Endometrium (tissue), 2 donors: ENCODE results near the gene SNTA1.
"Not testable (repeated sequence)": the region's sequence is repeated elsewhere in the genome, so short reads cannot be mapped to it uniquely, and the experiment has no call there.

Source experiments
- FAIRE-seq: peaks from 2 replicates; lab custom pipeline; 2012; peaks lifted over from hg19 to GRCh38; lab: Jason Lieb, UNC
- donor health status: control.
- donor health status: control.

SNTA1 gene

DNA sequence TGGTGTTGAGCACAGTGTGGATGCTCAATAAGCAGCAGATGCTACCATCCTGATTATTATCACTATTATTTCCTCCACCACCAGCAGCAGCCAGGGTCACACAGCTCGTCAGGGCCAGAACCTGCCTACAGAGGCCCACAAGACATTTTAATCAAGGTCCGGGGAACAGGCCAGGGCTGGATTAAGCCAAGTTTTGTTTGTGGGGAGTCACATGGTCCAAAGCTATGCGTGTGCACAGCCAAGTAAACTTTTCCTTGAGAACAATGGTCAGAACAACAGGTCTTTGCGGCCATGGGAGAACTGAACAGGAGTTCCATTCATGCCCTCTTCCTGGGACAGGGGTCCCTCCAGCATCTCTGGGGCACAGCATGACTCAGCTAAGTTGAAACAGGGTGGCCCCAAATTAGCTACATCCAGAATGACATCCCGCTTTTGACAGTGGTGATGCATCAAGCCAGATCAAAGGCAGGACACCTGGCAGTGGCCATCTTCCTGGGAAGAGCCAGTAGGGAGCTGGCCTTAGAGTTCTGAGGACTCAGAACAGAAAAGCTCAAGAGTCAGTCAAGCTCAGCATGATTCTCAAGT lies 11.7 kb downstream of the SNTA1 start:
- no peak for FAIRE-seq

DNA sequence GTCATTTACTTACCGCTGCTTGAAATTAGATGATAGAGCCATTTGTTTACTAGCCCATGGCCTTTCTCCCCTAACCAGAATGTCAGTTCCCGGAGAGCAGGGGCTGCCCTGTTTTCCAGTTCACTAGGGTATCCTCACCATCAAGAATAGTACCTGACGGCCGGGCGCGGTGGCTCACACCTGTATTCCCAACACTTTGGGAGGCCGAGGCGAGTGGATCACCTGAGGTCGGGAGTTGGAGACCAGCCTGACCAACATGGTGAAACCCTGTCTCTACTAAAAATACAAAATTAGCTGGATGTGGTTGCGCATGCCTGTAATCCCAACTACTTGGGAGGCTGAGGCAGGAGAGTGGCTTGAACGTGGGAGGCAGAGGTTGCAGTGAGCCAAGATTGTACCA lies 19.7 kb downstream of the SNTA1 start:
- not testable (repeated sequence) for FAIRE-seq

DNA sequence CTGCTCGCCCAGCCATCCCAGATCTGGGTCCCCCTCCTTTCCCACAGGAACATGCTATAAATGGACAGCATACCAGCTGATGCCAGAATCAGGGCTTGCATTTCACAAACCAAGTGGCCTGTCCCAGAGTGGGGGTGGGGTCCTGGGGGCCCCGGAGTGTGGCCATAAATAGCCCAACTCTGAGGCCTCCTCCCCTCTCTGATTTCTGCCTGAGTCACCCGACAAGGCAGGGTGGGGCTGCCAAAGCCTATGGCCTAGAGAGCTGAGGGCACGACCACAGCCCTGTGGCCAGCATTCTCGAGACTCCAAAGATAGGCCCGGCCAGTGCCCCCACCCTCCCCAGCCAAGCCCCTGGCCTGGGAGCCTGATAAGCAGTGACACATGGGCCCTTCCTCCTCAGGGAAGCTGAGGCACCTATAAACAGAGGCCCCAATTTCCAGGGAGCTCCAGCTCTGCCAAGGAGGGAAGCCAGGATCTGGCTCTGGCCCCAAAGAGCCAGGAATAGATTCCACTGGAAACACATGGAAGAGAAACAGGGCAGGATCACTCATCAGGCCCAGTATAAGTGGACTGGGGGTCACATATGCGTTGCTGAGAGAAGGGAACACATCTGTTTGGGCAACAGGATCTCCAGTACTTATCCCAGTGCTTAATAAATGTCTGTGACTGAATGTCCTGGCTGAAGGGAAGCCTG lies 20.3 kb downstream of the SNTA1 start:
- no peak for FAIRE-seq

DNA sequence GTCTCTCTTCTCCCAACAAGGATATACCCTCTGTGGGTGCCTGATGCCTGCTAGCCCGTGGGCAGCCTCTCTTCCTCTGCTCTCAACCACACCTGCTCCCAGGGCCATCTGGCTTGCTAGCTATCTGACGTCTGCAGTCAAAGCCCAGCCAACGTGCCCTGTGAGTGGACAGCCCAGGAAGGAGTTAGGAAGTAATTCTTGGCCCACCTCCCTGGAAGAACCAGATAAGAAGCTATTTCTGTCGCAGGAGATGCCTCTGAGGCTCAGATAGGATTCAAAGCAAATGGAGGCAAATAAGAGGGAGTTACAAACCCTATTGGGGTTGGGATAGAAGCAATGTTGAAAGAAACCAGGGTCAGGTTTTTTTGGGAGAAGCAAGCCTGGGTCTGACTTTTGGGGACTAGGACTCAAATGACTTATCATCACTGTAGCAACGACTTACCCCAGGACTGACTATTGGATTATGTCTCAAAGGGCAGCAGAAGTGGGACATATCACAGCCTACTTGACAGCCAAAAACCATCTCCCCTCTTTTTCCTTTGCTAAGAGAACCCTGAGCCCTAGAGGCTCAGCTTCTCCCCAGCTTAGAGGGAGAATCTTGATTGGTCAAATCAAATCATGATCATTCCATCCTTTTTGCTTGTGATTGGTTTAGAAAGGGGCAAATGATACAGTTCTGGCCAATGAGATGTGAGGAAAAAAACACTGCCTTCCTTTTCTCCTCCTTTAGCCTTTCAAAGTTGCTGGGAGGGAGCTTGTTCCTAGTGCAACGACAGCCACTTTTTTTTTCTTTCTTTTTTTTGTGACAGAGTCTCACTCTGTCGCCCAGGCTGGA lies 24.2 kb downstream of the SNTA1 start:
- no peak for FAIRE-seq

DNA sequence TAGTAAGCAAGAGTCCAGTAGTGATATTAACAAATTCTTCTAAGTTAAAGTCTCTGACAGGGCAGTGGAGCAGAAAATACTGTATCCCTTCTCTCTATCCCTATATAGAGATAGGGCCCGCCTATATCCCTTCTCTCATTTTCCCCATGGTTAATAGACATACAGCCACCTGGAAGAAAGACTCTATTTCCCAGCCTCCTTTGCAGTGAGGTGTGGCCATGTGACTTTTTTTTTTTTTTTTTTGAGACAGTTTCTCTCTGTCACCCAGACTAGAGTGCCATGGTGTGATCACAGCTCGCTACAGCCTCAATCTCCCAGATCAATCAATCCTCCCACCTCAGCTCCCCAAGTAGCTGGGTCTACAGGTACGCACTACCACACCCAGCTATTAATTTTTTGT lies 25.5 kb downstream of the SNTA1 start:
- no peak for FAIRE-seq

DNA sequence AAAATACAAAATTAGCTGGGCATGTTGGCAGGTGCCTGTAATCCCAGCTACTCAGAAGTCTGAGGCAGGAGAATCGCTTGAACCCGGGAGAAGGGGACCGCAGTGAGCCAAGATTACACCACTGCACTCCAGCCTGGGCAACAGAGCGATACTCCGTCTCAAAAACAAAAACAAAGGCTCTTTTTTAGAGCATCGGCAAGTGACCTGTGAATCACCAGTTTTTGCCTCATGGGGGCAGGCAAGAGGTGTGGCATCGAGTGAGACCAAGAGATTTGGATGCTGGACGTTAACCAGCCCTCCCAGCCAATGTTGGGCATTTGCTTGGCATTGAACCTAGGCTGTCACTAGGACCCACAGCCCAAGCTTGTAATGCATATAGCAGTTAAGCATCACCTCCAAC lies 27.6 kb downstream of the SNTA1 start:
- no peak for FAIRE-seq

GRCh38 chr20:33412484-33412838 lies 31.1 kb downstream of the SNTA1 start:
- FAIRE-seq = no peak

GRCh38 chr20:33411711-33412483 lies 31.7 kb downstream of the SNTA1 start:
- FAIRE-seq = no peak

DNA sequence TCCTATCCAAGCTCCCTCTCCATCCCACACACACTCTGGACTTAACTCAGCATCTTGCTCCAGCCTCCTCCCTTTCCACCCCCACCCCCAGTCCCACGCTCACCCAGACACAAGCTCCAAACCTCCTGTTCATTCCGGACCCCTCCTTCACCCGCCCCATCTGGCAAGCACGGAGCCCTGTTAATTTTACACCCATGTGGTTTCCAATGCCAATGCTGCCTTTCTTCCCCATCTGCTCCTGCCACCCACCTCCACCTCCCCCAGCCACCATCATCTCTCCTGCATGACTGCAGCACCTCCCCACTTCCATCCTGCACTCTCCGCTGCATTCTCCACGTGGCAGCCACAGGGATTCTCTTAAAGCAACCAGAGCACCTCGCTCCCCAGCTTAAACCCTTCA lies 32.3 kb downstream of the SNTA1 start:
- FAIRE-seq = no peak

DNA sequence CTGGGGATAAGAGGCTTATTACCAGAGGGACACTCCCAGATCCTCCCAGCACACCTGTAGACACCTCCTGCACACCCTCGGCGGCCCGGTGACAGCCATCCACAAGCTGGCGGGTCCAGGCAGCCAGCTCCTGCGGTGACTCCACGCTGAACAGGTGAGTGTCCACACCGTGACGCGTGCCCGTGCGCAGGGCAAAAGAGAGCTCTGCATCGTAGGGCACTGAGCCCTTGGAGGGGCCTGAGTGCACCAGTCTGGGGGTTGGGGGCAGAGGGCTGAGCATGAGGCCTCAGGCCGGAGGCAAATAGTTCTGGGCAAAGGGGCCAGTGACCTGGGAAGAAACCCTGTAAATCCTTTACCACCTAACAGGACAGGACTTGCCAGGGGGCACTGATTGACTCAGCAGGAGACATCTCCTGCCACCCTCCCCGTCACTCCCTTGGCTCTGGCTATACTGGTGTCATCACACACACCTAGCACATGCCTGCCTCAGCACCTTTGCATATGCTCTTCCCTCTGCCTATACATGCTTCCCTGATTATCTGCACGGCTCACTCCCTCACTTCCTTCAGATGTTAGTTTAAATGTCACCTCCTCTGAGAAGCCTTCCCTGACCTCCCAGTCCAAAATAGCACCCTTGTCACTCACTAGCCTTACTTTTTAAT lies 33.4 kb downstream of the SNTA1 start:
- FAIRE-seq = no peak

DNA sequence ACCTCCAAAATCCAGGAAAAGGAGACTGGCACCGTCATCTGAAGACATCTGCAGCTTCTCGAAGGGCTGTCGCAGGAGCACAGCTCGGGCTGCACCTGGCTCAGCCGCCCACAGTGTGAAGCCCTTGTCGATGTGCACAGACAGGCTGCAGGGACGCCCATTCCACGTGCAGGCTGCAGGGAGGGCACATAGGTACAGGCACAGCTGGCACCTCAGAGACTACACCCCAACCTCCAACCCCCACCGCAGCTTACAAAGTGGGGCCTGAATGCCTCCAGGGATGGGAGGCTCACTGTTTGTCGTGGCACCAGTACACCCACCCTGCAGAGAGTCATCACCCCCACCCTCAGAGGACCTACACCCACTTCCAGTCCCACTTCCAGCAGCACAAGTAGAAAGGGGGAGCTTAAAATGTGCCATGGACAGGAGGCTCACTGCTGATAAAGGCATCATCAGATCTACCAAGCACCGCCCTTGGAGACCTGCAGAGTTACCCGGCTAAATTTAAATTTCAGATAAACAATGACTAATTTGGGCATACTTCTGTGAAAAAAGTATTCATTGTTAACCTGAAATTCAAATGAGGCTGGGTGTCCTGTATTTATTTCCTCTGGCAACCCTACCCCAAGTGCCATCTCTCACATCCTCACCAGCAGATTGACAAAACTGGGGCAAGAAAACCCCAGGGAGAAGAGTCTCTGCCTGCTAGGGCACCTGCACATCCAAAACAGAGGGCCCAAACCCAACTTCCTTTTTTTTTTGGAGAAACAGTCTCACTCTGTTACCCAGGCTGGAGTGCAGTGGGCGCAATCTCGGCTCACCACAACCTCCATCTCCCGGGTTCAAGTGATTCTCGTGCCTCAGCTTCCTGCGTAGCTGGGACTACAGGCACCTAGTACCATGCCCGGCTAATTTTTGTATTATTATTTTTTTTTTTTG lies 34.6 kb downstream of the SNTA1 start:
- no peak for FAIRE-seq

DNA sequence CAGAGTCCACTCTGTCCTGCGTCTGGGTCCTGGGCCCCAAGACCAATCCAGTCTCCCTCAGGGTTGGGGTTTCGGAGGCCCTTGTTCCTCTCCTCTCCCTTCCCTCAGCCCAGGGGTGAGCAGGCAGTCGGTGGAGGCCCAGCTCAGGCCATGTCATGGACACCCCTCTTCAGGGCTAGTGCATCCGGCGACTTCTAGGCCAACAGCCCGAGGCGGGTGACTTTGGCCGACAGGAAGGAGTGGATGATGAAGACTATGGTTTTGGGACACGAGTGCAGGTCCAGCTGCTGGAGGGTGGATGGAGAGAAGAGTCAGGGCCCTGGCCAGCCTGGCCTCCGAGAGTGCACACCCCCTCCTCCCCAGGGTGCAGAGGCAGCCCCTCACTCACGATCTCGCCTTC lies 35.2 kb downstream of the SNTA1 start:
- no peak for FAIRE-seq

GRCh38 chr20:33407796-33408195 lies 35.8 kb downstream of the SNTA1 start:
- FAIRE-seq = no peak

DNA sequence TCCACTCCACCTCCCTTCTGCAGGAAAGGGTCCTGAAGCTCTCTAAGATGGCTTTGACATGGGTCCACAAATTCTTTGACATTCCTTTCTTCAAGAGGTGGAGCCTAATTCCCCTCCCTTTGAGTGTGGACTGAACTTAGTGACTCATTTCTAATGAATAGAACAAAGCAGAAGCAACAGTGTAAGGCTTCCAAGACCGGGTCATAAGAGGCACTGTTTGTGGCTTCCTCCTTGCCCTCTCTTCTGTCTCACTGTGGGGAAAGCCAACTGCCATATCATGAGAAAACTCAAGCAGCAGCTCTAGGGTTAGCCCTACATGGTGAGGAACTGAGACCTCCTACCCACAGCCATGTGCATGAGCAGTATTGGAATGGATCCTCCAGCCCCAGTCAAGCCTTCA lies 36.3 kb downstream of the SNTA1 start:
- no peak for FAIRE-seq

- FAIRE-seq = no peak
Measured at GRCh38 chr20:33404281-33404680, 39.3 kb downstream of the SNTA1 start.

GRCh38 chr20:33401921-33402369 lies 41.6 kb downstream of the SNTA1 start:
- FAIRE-seq = no peak

DNA sequence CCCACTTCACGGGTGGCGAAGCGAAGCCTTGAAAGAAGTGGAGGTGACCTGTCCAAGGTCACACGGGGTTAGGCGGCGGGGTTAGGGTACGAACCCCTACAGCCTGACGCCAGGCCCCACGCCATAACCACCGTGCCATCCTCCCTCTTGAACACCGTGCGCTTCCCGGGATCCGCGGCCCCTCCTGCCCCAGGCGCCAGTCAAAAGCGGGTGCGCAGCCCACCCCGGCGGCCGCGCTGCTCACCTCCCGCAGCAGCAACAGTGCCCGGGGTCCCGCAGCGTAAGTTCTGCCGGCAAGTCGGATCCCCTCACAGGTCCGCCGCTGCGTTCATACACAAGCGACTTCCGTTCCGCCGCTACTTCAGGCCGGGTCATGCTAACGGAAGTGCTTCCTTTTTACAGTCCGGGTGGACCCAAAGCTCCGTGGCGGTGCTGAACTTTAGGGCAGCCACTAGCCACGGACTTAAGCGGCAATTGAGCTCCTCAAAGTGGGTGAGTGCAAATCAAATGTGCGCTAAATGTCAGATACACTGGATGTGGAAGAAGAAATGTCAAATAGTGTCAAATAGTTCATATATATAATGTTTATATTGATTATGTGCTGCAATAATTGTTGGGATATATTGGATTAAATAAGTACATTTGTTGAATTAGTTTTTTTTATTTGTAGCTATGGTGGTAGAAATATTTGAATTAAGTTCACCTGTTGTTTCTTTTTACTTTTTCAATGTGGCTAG lies 42.2 kb downstream of the SNTA1 start, which contains the start of gene CDK5RAP1:
TSS of gene CDK5RAP1 (minus strand) at position 336 of the 737 bp plus-strand sequence. CDS start 4,455 bp downstream, outside the sequence.
- FAIRE-seq = no peak

DNA sequence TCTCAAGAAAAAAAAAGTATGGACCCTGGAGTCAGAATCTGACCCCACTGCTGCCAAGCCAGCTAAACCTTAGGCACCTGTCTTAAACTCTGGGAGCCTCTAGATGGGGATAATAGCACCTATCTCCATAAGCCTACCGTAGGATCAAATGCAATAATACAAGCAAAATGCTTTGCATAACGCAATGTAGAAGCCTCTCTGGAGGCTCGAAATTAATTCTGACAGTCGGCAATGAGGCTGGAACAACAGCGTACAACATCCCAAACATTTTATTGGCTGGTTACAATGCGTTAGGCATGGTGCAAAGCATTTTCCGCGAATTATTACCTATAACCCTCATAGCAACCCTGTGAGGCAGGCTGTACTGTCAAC lies 42.8 kb downstream of the SNTA1 start:
- no peak for FAIRE-seq

DNA sequence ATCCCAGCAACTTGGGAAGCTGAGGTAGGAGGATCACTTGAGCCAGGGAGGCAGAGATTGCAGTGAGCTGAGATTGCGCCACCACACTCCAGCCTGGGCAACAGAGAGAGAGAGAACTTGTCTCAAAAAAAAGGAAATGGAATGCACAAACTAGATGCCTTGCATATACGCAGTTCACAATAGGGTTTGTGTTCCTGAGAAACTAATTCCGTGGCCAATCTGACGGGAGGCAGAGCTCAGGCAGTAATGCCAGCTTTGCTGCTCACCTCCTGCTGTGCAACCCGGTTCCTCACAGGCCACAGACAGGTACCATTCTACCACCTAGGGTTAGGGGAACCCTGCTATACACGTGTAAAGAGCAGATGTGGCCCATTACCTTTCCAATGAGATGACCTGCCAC lies 43.6 kb downstream of the SNTA1 start:
- no peak for FAIRE-seq

DNA sequence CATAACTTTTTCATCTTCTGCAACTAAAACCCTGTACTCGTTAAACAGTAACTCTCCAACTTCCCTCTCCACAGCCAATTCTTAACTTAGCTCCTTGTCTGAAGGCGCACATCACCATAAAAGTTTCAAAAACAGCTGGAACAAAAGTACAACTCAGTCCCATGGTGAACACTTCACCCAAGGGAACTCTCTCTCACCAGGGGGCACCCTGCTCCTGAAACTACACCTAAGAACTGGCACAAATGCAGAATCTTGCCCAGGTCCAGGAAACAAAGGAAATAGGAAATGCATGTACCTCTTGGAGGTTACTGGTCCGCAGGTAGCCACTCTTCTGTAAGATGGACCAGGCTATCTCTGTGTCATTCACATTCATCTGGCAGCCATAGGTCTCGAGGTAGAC lies 48.8 kb downstream of the SNTA1 start:
- no peak for FAIRE-seq
